ENCODE results near the gene PIP4P1.

- TF ChIP-seq CTCF (IDR thresholded peaks at IDR 0.05): no peak
- TF ChIP-seq POLR2A (IDR thresholded peaks at IDR 0.05): no peak
Measured at GRCh38 chr14:20418501-20418909, 42.7 kb downstream of the PIP4P1 start.
